Panc1 (cell line): ENCODE measurements around the gene EVI2A.

Experiments
- CTCF ChIP-seq: fragments of 450-650 bp; IDR thresholded peaks from 2 replicates; pipeline ENCODE4 v1.5.1; 2017; ENCODE audit warnings: mild to moderate bottlenecking
- POLR2AphosphoS5 ChIP-seq: IDR thresholded peaks from 2 replicates; pipeline ENCODE4 v1.6.1; 2012; ENCODE audit warnings: mild to moderate bottlenecking, low read depth, low read length, moderate library complexity
- TCF7L2 ChIP-seq: IDR thresholded peaks from 2 replicates; pipeline ENCODE4 v1.6.1; 2011; ENCODE audit warnings: mild to moderate bottlenecking, low read depth, low read length, inconsistent platforms

GRCh38 chr17:31295489-31295871 lies 25.9 kb downstream of the EVI2A start:
- TF ChIP-seq CTCF (no peak), TCF7L2 (no peak), POLR2AphosphoS5 (no peak)
